A549 (cell line): ENCODE data around the gene TSNAXIP1.

Experiments
- CTCF ChIP-seq: fragments of >200 bp; sonication (Bioruptor Twin); formaldehyde crosslinking; IDR thresholded peaks from 3 replicates; pipeline ENCODE4 v1.5.1; 2016
- EP300 ChIP-seq, 2 experiments: fragments of >200 bp; sonication (Bioruptor Twin); formaldehyde crosslinking; IDR thresholded peaks; 2 replicates in 1 of 2; 3 replicates in 1 of 2; pipeline ENCODE4 v1.6.1; 2016 to 2017
- HOXA7 ChIP-seq: fragments of 250-450 bp; sonication (Bioruptor Pico); IDR thresholded peaks from 2 replicates; pipeline ENCODE4 v1.5.0; 2020; ENCODE audit warnings: mild to moderate bottlenecking, moderate library complexity
- MAX ChIP-seq: IDR thresholded peaks from 2 replicates; pipeline ENCODE4 v1.6.1; 2012
- RAD21 ChIP-seq, 2 experiments: fragments of >200 bp in 1 of 2; sonication (Bioruptor Twin) in 1 of 2; formaldehyde crosslinking in 1 of 2; IDR thresholded peaks in 1 of 2; conservative IDR thresholded peaks in 1 of 2; 2 replicates in 1 of 2; 3 replicates in 1 of 2; pipeline ENCODE4 v1.6.1; 2012 to 2018; ENCODE audit warnings: inconsistent platforms in 1 of 2

GRCh38 chr16:67865318-67865717, 58.6 kb downstream of the TSNAXIP1 start:
- TF ChIP-seq MAX = peak; percentile 87
- peak; percentile 36 for TF ChIP-seq CTCF
- TF ChIP-seq HOXA7 (CRISPR knock-in tag) = no peak
- peak; percentile 43 to 65; a peak in 4 of 5 replicates for TF ChIP-seq RAD21 (conservative IDR thresholded peaks at IDR 0.05 in 1 of 2, IDR thresholded peaks at IDR 0.05 in 1 of 2)
- no peak for TF ChIP-seq EP300 (IDR thresholded peaks at IDR 0.05)
